H1 (cell line): ENCODE measurements around the gene CCNK.

Source experiments
- CHD2 ChIP-seq: IDR thresholded peaks from 2 replicates; pipeline ENCODE4 v1.6.1; 2012; ENCODE audit warnings: low read length, improper control_type of control experiment
- EZH2 ChIP-seq: fragments of 200-600 bp; sonication (generic); IDR thresholded peaks from 2 replicates; pipeline ENCODE4 v1.7.1; 2012; ENCODE audit warnings: low read depth, mild to moderate bottlenecking, moderate library complexity, low read length, inconsistent platforms; ENCODE audit not compliant: severe bottlenecking
- TF ChIP-seq, protein P1 (sequence below): IDR thresholded peaks from 2 replicates; pipeline ENCODE4 v1.6.1; 2012; ENCODE audit warnings: inconsistent platforms
- TF ChIP-seq, protein P2 (sequence below): IDR thresholded peaks from 2 replicates; pipeline ENCODE4 v1.6.1; 2011; ENCODE audit warnings: low read depth, mild to moderate bottlenecking, low read length; ENCODE audit not compliant: insufficient read depth

DNA sequence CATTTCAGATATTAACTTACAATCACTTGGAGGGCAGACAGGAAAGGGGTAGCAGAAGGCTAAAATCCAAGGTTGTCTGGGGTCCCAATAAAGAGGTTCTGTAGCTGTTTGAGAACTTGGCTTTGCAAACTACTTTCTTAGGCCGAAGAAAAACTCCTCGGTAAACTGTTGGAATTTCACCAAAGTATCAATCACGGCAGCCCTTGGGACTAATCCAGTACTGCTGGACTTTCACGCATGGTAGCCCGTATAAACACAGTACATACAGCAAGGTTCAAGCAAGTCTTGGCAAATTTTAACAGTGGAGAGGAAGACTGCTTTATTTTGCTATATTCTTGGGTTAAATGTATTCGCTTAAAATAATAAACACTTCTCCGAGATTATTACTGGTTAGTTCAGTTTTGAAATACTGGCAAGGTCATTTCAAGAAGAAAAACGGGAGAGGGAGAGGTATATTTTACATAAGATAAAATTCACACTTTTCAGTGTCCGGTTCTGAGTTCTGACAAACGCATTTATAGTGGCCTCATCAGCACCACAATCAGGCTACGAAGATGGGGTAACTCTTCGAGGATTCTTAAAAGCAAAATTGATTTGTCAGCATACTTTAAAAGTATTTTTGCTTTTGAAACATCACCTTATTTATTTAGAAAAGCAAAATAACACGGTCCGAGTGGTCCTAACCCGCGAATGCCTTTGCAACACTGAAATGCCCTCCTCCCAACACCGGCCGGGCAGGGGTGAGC, 1.9 kb upstream of the CCNK start:
- TF ChIP-seq CHD2 (no peak), EZH2 (no peak)
- TF ChIP-seq, protein P1, sequence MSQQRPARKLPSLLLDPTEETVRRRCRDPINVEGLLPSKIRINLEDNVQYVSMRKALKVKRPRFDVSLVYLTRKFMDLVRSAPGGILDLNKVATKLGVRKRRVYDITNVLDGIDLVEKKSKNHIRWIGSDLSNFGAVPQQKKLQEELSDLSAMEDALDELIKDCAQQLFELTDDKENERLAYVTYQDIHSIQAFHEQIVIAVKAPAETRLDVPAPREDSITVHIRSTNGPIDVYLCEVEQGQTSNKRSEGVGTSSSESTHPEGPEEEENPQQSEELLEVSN = no peak
- TF ChIP-seq, protein P2, sequence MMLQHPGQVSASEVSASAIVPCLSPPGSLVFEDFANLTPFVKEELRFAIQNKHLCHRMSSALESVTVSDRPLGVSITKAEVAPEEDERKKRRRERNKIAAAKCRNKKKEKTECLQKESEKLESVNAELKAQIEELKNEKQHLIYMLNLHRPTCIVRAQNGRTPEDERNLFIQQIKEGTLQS = no peak
